CD14-positive monocyte (primary cell): ENCODE data around the gene FSD1. TPM values are rescaled to one million over a fixed set of nuclear protein-coding genes. Genes with fewer than 3 reads are reported as not detected.
A peak's percentile ranks its signal among the peaks of the same experiment; 100 is the strongest.

ENCODE experiments used
- DNase-seq, 3 donors: peaks; one replicate each; pipeline ENCODE4 v3.0.0-alpha.2; 2011 to 2022
- H2AFZ ChIP-seq: 2 replicates; pipeline ENCODE4 v1.6.0; 2012; ENCODE audit warnings: mild to moderate bottlenecking, low read depth, low read length, inconsistent platforms; ENCODE audit not compliant: insufficient read depth, poor library complexity, severe bottlenecking
- H3K27ac ChIP-seq, 2 donors: 1 replicate in 1 of 2; 2 replicates in 1 of 2; pipeline ENCODE4 v1.5.1; 2012 to 2013; ENCODE audit warnings: low read length in 2 of 2, control low read depth in 1 of 2, inconsistent platforms in 1 of 2, low read depth in 1 of 2, mild to moderate bottlenecking in 1 of 2
- H3K27me3 ChIP-seq, 2 donors: one replicate each; pipeline versions ENCODE4 v1.6.0 to v1.6.1; 2011 to 2013; ENCODE audit warnings: low read length in 2 of 2; ENCODE audit not compliant: control insufficient read depth in 2 of 2, insufficient read depth in 2 of 2
- H3K36me3 ChIP-seq, 2 donors: replicated peaks in 1 of 2; 1 replicate in 1 of 2; 2 replicates in 1 of 2; pipeline versions ENCODE4 v1.5.1 to v1.6.1; 2012 to 2013; ENCODE audit warnings: low read length in 2 of 2, control low read depth in 1 of 2, inconsistent platforms in 1 of 2, mild to moderate bottlenecking in 1 of 2; ENCODE audit not compliant: insufficient read depth in 2 of 2, control insufficient read depth in 1 of 2
- H3K4me1 ChIP-seq, 2 donors: 1 replicate in 1 of 2; 2 replicates in 1 of 2; pipeline versions ENCODE4 v1.5.1 to v1.6.1; 2012 to 2013; ENCODE audit warnings: low read length in 2 of 2, control low read depth in 1 of 2, inconsistent platforms in 1 of 2, mild to moderate bottlenecking in 1 of 2, moderate library complexity in 1 of 2; ENCODE audit not compliant: insufficient read depth in 2 of 2, control insufficient read depth in 1 of 2
- H3K4me2 ChIP-seq: replicated peaks from 2 replicates; pipeline ENCODE3; 2012; ENCODE audit warnings: low read length, moderate library complexity, mild to moderate bottlenecking; ENCODE audit not compliant: poor library complexity, severe bottlenecking; ENCODE audit errors: extremely low read depth
- H3K4me3 ChIP-seq, 3 experiments: fragments of 200-600 bp in 1 of 3; sonication (generic) in 1 of 3; replicated peaks in 1 of 3; 1 replicate in 2 of 3; 2 replicates in 1 of 3; pipeline ENCODE4 v1.5.1; 2011 to 2013; ENCODE audit warnings: low read length in 3 of 3, mild to moderate bottlenecking in 3 of 3, control low read depth in 2 of 3, low read depth in 2 of 3, inconsistent platforms in 1 of 3, moderate library complexity in 1 of 3
- H3K79me2 ChIP-seq: 2 replicates; pipeline ENCODE4 v1.6.0; 2012; ENCODE audit warnings: mild to moderate bottlenecking, control low read depth, inconsistent platforms, low read length, moderate library complexity; ENCODE audit not compliant: insufficient read depth
- H3K9ac ChIP-seq: 2 replicates; pipeline ENCODE4 v1.6.0; 2017; ENCODE audit warnings: low read length, mild to moderate bottlenecking; ENCODE audit not compliant: insufficient read depth, poor library complexity, severe bottlenecking
- H3K9me3 ChIP-seq, 2 donors: replicated peaks in 1 of 2; 1 replicate in 1 of 2; 2 replicates in 1 of 2; pipeline versions ENCODE4 v1.5.1 to v1.6.1; 2012 to 2013; ENCODE audit warnings: low read length in 2 of 2, control low read depth in 1 of 2; ENCODE audit not compliant: control insufficient read depth in 1 of 2, insufficient read depth in 1 of 2
- H4K20me1 ChIP-seq: 2 replicates; pipeline ENCODE4 v1.6.0; 2012; ENCODE audit warnings: mild to moderate bottlenecking, low read length, control low read depth, moderate library complexity; ENCODE audit not compliant: insufficient read depth
- H3K27ac Mint-ChIP-seq, 7 donors: one replicate each; pipeline ENCODE4 v1.8.0; 2020; ENCODE audit warnings: mild to moderate bottlenecking in 7 of 7, mixed read lengths in 7 of 7, moderate library complexity in 6 of 7, inconsistent platforms in 2 of 7
- H3K27me3 Mint-ChIP-seq, 3 donors: one replicate each; pipeline ENCODE4 v1.8.0; 2021 to 2022; ENCODE audit warnings: low read depth in 3 of 3, mild to moderate bottlenecking in 3 of 3, mixed read lengths in 3 of 3, moderate library complexity in 3 of 3, inconsistent platforms in 1 of 3
- H3K36me3 Mint-ChIP-seq, 2 donors: one replicate each; pipeline ENCODE4 v1.8.0; 2020; ENCODE audit warnings: mixed read lengths in 2 of 2, inconsistent platforms in 1 of 2, mild to moderate bottlenecking in 1 of 2
- H3K4me1 Mint-ChIP-seq: one replicate; pipeline ENCODE4 v1.8.0; 2020; ENCODE audit warnings: mild to moderate bottlenecking, mixed read lengths
- H3K4me3 Mint-ChIP-seq, 2 donors: one replicate each; pipeline ENCODE4 v1.8.0; 2020; ENCODE audit warnings: mild to moderate bottlenecking in 2 of 2, mixed read lengths in 2 of 2, moderate library complexity in 1 of 2
- H3K9me3 Mint-ChIP-seq, 7 donors: one replicate each; pipeline ENCODE4 v1.8.0; 2020 to 2022; ENCODE audit warnings: mixed read lengths in 7 of 7, mild to moderate bottlenecking in 6 of 7, moderate library complexity in 6 of 7, inconsistent platforms in 2 of 7
- CTCF ChIP-seq: fragments of 200-600 bp; IDR thresholded peaks from one replicate; pipeline ENCODE4 v1.8.0; 2022; ENCODE audit warnings: antibody characterized with exemption, mild to moderate bottlenecking
- WGBS: methylation state at CpG from one replicate; pipeline ENCODE4 v1.1.5; 2013; ENCODE audit warnings: missing lambda C conversion rate; ENCODE audit not compliant: insufficient coverage; 5-methylcytosine and 5-hydroxymethylcytosine counted together
- intact Hi-C, 2 donors: fragments of 100-400 bp; cut with micrococcal nuclease; formaldehyde crosslinking; loops; one replicate each; pipeline versions ENCODE4 v1.15.0 to v1.15.1; 2023
- polyA plus RNA-seq, 3 donors: library from polyadenylated mRNA; depleted of rRNA in 1 of 3; unstranded in 2 of 3; stranded (reverse) in 1 of 3; fragments of 300-500 nt in 2 of 3; fragments of >200 nt in 1 of 3; fragmentation: Illumina TruSeq in 2 of 3; gene quantifications; 1 replicate in 2 of 3; 2 replicates in 1 of 3; pipeline ENCODE4 v1.2.3, GENCODE V29; 2012 to 2021

Gene FSD1
- polyA plus RNA-seq, 3 donors, result 0.39 TPM; not detected in 2

- Histone ChIP-seq H3K27me3 (no peaks in the 10 kb centered on the region), H3K79me2 (peaks cover 98% of the 10 kb centered on the region), H3K4me2 (no peak overlapping the region), H3K9ac (no peak overlapping the region), H2AFZ (no peak overlapping the region), H4K20me1 (peaks cover 100% of the 10 kb centered on the region), H3K4me3 (no peak overlapping the region), H3K9me3 (no peaks in the 10 kb centered on the region), H3K36me3 (peaks cover 3 to 5% of the 10 kb centered on the region in 2 donors), H3K27ac (peak overlapping the region in 1 of 2 donors; percentile 84), H3K4me1 (peaks cover 72 to 77% of the 10 kb centered on the region in 2 donors)
- TF ChIP-seq CTCF, result no peak
- no peak for DNase-seq
- Mint-ChIP-seq H3K9me3 (no peaks in the 10 kb centered on the region), H3K36me3 (peaks cover 18 to 41% of the 10 kb centered on the region in 2 donors), H3K4me3 (no peak overlapping the region), H3K27me3 (no peaks in the 10 kb centered on the region), H3K4me1 (peaks cover 76% of the 10 kb centered on the region), H3K27ac (peak overlapping the region in 1 of 7 donors; percentile 46)
- intact Hi-C loops, result no loop called here
- 90% methylated on average over 4 of the region's 8 CpGs for WGBS
These were observed 68.6 kb downstream of the FSD1 start for GRCh38 chr19:4373013-4373367.

Other genes starting within 250 kb of the FSD1 start
- 10 to 100 TPM; 18.0 to 31.5 (median 20.2) TPM for gene ZBTB7A, start 237.7 kb upstream of the FSD1 start, polyA plus RNA-seq
- gene MAP2K2, start 180.5 kb upstream of the FSD1 start, polyA plus RNA-seq, result 10 to 100 TPM; 30.5 to 94.5 (median 40.2) TPM
- gene CREB3L3, start 151.0 kb upstream of the FSD1 start, polyA plus RNA-seq, result not detected
- 10 to 100 TPM in 1 of 3 donors, 1 to 10 TPM in 1, under 1 TPM in 1; 0.57 to 50.3 (median 1.2) TPM for gene SIRT6, start 122.0 kb upstream of the FSD1 start, polyA plus RNA-seq
- gene ANKRD24, start 121.9 kb upstream of the FSD1 start, polyA plus RNA-seq, result under 1 TPM in 2 of 3 donors, not detected in 1; 0.07 to 0.79 TPM
- gene EBI3, start 75.1 kb upstream of the FSD1 start, polyA plus RNA-seq, result under 1 TPM in 2 of 3 donors, not detected in 1; 0.14 to 0.40 TPM
- 10 to 100 TPM in 2 of 3 donors, 1 to 10 TPM in 1; 8.6 to 19.3 (median 13.4) TPM for gene YJU2, start 57.5 kb upstream of the FSD1 start, polyA plus RNA-seq
- not detected for gene SHD, start 25.3 kb upstream of the FSD1 start, polyA plus RNA-seq
- gene TMIGD2, start 2.2 kb upstream of the FSD1 start, polyA plus RNA-seq, result under 1 TPM in 1 of 3 donors, not detected in 2; 0.26 TPM
- under 1 TPM in 2 of 3 donors, not detected in 1; 0.11 to 0.17 TPM for gene STAP2, start 34.2 kb downstream of the FSD1 start, polyA plus RNA-seq
- 10 to 100 TPM in 1 of 3 donors, 1 to 10 TPM in 2; 6.5 to 15.9 (median 7.0) TPM for gene MPND, start 39.0 kb downstream of the FSD1 start, polyA plus RNA-seq
- gene SH3GL1, start 95.9 kb downstream of the FSD1 start, polyA plus RNA-seq, result 10 to 100 TPM; 14.0 to 33.9 (median 15.0) TPM
- gene CHAF1A, start 98.0 kb downstream of the FSD1 start, polyA plus RNA-seq, result 10 to 100 TPM in 1 of 3 donors, 1 to 10 TPM in 2; 4.4 to 26.4 (median 5.4) TPM
- 10 to 100 TPM in 1 of 3 donors, 1 to 10 TPM in 2; 3.8 to 64.5 (median 5.4) TPM for gene UBXN6, start 153.2 kb downstream of the FSD1 start, polyA plus RNA-seq
- 10 to 100 TPM in 2 of 3 donors, 1 to 10 TPM in 1; 7.0 to 13.2 (median 10.5) TPM for gene HDGFL2, start 167.7 kb downstream of the FSD1 start, polyA plus RNA-seq
- gene PLIN4, start 213.9 kb downstream of the FSD1 start, polyA plus RNA-seq, result under 1 TPM in 2 of 3 donors, not detected in 1; 0.05 to 0.19 TPM
- gene PLIN5, start 230.6 kb downstream of the FSD1 start, polyA plus RNA-seq, result 1 to 10 TPM in 1 of 3 donors, under 1 TPM in 2; 0.28 to 3.0 (median 0.58) TPM
- 10 to 100 TPM in 1 of 3 donors, 1 to 10 TPM in 2; 5.5 to 50.1 (median 9.6) TPM for gene LRG1, start 235.4 kb downstream of the FSD1 start, polyA plus RNA-seq